ENCODE data around the gene RANBP10.

The RANBP10 gene

GRCh38 chr16:67796099-67796718, 10.2 kb downstream of the RANBP10 start:
- Histone ChIP-seq H3K4me1 (ENCODE audit: insufficient read depth, low read length) (no peaks in the 10 kb centered on the region), H3K27ac (ENCODE audit: low read length) (no peak overlapping the region), H3K9ac (ENCODE audit: low read depth, low read length) (no peak overlapping the region), H3K27me3 (ENCODE audit: insufficient read depth, low read length) (no peaks in the 10 kb centered on the region), H3K36me3 (ENCODE audit: insufficient read depth, low read depth, low read length) (peaks cover 11% of the 10 kb centered on the region), H3K4me3 (ENCODE audit: low read length) (no peak overlapping the region), H3K9me3 (ENCODE audit: insufficient read depth, low read depth, low read length) (no peaks in the 10 kb centered on the region)

- H3K9me3 ChIP-seq (ENCODE audit: insufficient read depth, low read depth, low read length) = no peaks in the 10 kb centered on the region
Observed at GRCh38 chr16:67790071-67790470, 16.3 kb downstream of the RANBP10 start.

GRCh38 chr16:67786491-67786890, 19.9 kb downstream of the RANBP10 start:
- no peaks in the 10 kb centered on the region for H3K9me3 ChIP-seq (ENCODE audit: insufficient read depth, low read depth, low read length)
- no peaks in the 10 kb centered on the region for H3K36me3 ChIP-seq (ENCODE audit: insufficient read depth, low read depth, low read length)
- H3K27ac ChIP-seq (ENCODE audit: low read length) = no peak overlapping the region
- no peaks in the 10 kb centered on the region for H3K27me3 ChIP-seq (ENCODE audit: insufficient read depth, low read length)
- H3K9ac ChIP-seq (ENCODE audit: low read depth, low read length) = no peak overlapping the region
- H3K4me3 ChIP-seq (ENCODE audit: low read length) = no peak overlapping the region
- no peaks in the 10 kb centered on the region for H3K4me1 ChIP-seq (ENCODE audit: insufficient read depth, low read length)

More at GRCh38 chr16:67790071-67790470, 16.3 kb downstream of the RANBP10 start:
- no peaks in the 10 kb centered on the region for H3K4me1 ChIP-seq (ENCODE audit: insufficient read depth, low read length)
- H3K9ac ChIP-seq (ENCODE audit: low read depth, low read length) = no peak overlapping the region
- no peaks in the 10 kb centered on the region for H3K36me3 ChIP-seq (ENCODE audit: insufficient read depth, low read depth, low read length)
- no peaks in the 10 kb centered on the region for H3K27me3 ChIP-seq (ENCODE audit: insufficient read depth, low read length)
- H3K4me3 ChIP-seq (ENCODE audit: low read length) = no peak overlapping the region
- H3K27ac ChIP-seq (ENCODE audit: low read length) = no peak overlapping the region

- Histone ChIP-seq H3K27ac (ENCODE audit: low read length) (no peak overlapping the region), H3K4me1 (ENCODE audit: insufficient read depth, low read length) (no peaks in the 10 kb centered on the region), H3K36me3 (ENCODE audit: insufficient read depth, low read depth, low read length) (no peaks in the 10 kb centered on the region), H3K9ac (ENCODE audit: low read depth, low read length) (no peak overlapping the region), H3K4me3 (ENCODE audit: low read length) (no peak overlapping the region), H3K27me3 (ENCODE audit: insufficient read depth, low read length) (no peaks in the 10 kb centered on the region), H3K9me3 (ENCODE audit: insufficient read depth, low read depth, low read length) (no peaks in the 10 kb centered on the region)
Observed at GRCh38 chr16:67783353-67783725, 23.0 kb downstream of the RANBP10 start.

- no peak overlapping the region for H3K9ac ChIP-seq (ENCODE audit: low read depth, low read length)
Observed at GRCh38 chr16:67782567-67783352, 23.6 kb downstream of the RANBP10 start.

GRCh38 chr16:67781565-67781921, 24.8 kb downstream of the RANBP10 start:
- no peak overlapping the region for H3K4me3 ChIP-seq (ENCODE audit: low read length)
- H3K9ac ChIP-seq (ENCODE audit: low read depth, low read length) = no peak overlapping the region
- H3K4me1 ChIP-seq (ENCODE audit: insufficient read depth, low read length) = no peaks in the 10 kb centered on the region

More at GRCh38 chr16:67782567-67783352, 23.6 kb downstream of the RANBP10 start:
- no peak overlapping the region for H3K27ac ChIP-seq (ENCODE audit: low read length)
- no peaks in the 10 kb centered on the region for H3K9me3 ChIP-seq (ENCODE audit: insufficient read depth, low read depth, low read length)
- no peaks in the 10 kb centered on the region for H3K36me3 ChIP-seq (ENCODE audit: insufficient read depth, low read depth, low read length)
- H3K27me3 ChIP-seq (ENCODE audit: insufficient read depth, low read length) = no peaks in the 10 kb centered on the region
- no peaks in the 10 kb centered on the region for H3K4me1 ChIP-seq (ENCODE audit: insufficient read depth, low read length)
- H3K4me3 ChIP-seq (ENCODE audit: low read length) = no peak overlapping the region

GRCh38 chr16:67780847-67781564, 25.4 kb downstream of the RANBP10 start:
- Histone ChIP-seq H3K27me3 (ENCODE audit: insufficient read depth, low read length) (no peaks in the 10 kb centered on the region), H3K36me3 (ENCODE audit: insufficient read depth, low read depth, low read length) (no peaks in the 10 kb centered on the region), H3K4me1 (ENCODE audit: insufficient read depth, low read length) (no peaks in the 10 kb centered on the region), H3K9me3 (ENCODE audit: insufficient read depth, low read depth, low read length) (no peaks in the 10 kb centered on the region), H3K9ac (ENCODE audit: low read depth, low read length) (no peak overlapping the region), H3K27ac (ENCODE audit: low read length) (no peak overlapping the region), H3K4me3 (ENCODE audit: low read length) (no peak overlapping the region)

More at GRCh38 chr16:67781565-67781921, 24.8 kb downstream of the RANBP10 start:
- Histone ChIP-seq H3K27ac (ENCODE audit: low read length) (no peak overlapping the region), H3K9me3 (ENCODE audit: insufficient read depth, low read depth, low read length) (no peaks in the 10 kb centered on the region), H3K36me3 (ENCODE audit: insufficient read depth, low read depth, low read length) (no peaks in the 10 kb centered on the region), H3K27me3 (ENCODE audit: insufficient read depth, low read length) (no peaks in the 10 kb centered on the region)

GRCh38 chr16:67779256-67780014, 26.9 kb downstream of the RANBP10 start:
- Histone ChIP-seq H3K27me3 (ENCODE audit: insufficient read depth, low read length) (no peaks in the 10 kb centered on the region), H3K9me3 (ENCODE audit: insufficient read depth, low read depth, low read length) (no peaks in the 10 kb centered on the region), H3K27ac (ENCODE audit: low read length) (no peak overlapping the region), H3K36me3 (ENCODE audit: insufficient read depth, low read depth, low read length) (no peaks in the 10 kb centered on the region), H3K9ac (ENCODE audit: low read depth, low read length) (no peak overlapping the region), H3K4me3 (ENCODE audit: low read length) (no peak overlapping the region), H3K4me1 (ENCODE audit: insufficient read depth, low read length) (no peaks in the 10 kb centered on the region)

GRCh38 chr16:67775273-67775672, 31.1 kb downstream of the RANBP10 start:
- Histone ChIP-seq H3K4me1 (ENCODE audit: insufficient read depth, low read length) (no peaks in the 10 kb centered on the region), H3K9ac (ENCODE audit: low read depth, low read length) (no peak overlapping the region), H3K9me3 (ENCODE audit: insufficient read depth, low read depth, low read length) (no peaks in the 10 kb centered on the region), H3K27me3 (ENCODE audit: insufficient read depth, low read length) (no peaks in the 10 kb centered on the region), H3K27ac (ENCODE audit: low read length) (no peak overlapping the region), H3K36me3 (ENCODE audit: insufficient read depth, low read depth, low read length) (peaks cover 3% of the 10 kb centered on the region; the same call in 1 of the 2 replicates), H3K4me3 (ENCODE audit: low read length) (no peak overlapping the region)

GRCh38 chr16:67774457-67774853, 31.9 kb downstream of the RANBP10 start:
- Histone ChIP-seq H3K4me3 (ENCODE audit: low read length) (no peak overlapping the region), H3K27ac (ENCODE audit: low read length) (no peak overlapping the region), H3K27me3 (ENCODE audit: insufficient read depth, low read length) (no peaks in the 10 kb centered on the region), H3K9ac (ENCODE audit: low read depth, low read length) (no peak overlapping the region), H3K36me3 (ENCODE audit: insufficient read depth, low read depth, low read length) (peaks cover 8% of the 10 kb centered on the region; the same call in 1 of the 2 replicates), H3K4me1 (ENCODE audit: insufficient read depth, low read length) (no peaks in the 10 kb centered on the region), H3K9me3 (ENCODE audit: insufficient read depth, low read depth, low read length) (no peaks in the 10 kb centered on the region)

All from iPS-20b (cell line).